ENCODE data around the gene JKAMP. TPM values are rescaled to one million over a fixed set of nuclear protein-coding genes. Genes with fewer than 3 reads are reported as not detected.
"Not testable (repeated sequence)": the region's sequence is repeated elsewhere in the genome, so short reads cannot be mapped to it uniquely, and the experiment has no call there.

JKAMP gene
- 10 to 100 TPM; 38.0 to 66.0 TPM for total RNA-seq

GRCh38 chr14:59483819-59484638 lies at the start of gene JKAMP, which contains the start of gene L3HYPDH:
TSS of gene JKAMP (plus strand) at chr14:59484517. CDS start at chr14:59484590, 73 bp downstream.
TSS of gene L3HYPDH (minus strand) at chr14:59484408. CDS start at chr14:59484316, 92 bp downstream.
- peaks cover 0 to 56% of the 10 kb centered on the region in 2 donors for H3K4me1 ChIP-seq

GRCh38 chr14:59435101-59435500 lies 49.2 kb upstream of the JKAMP start:
- no peak overlapping the region for H3K27ac ChIP-seq
- peaks cover 0 to 40% of the 10 kb centered on the region in 2 donors for H3K4me1 ChIP-seq
- H3K9me3 ChIP-seq: no peaks in the 10 kb centered on the region
- no peaks in the 10 kb centered on the region for H3K36me3 ChIP-seq
- DNase-seq (ENCODE audit: low spot score): no peak
- no peaks in the 10 kb centered on the region for H3K27me3 ChIP-seq
- TF ChIP-seq CTCF (IDR thresholded peaks at IDR 0.05): no peak
- H3K4me3 ChIP-seq: no peak overlapping the region

More at GRCh38 chr14:59483819-59484638, at the start of gene JKAMP, which contains the start of gene L3HYPDH:
- peak; percentile 95 for DNase-seq (ENCODE audit: low spot score)
- TF ChIP-seq CTCF (IDR thresholded peaks at IDR 0.05): peak; percentile 52 to 82
- H3K4me3 ChIP-seq: peak within 1 kb of the TSS; percentile 93 to 97
- H3K27ac ChIP-seq: peak within 1 kb of the TSS; percentile 96 to 98
- peaks cover 8% of the 10 kb centered on the region for H3K36me3 ChIP-seq
- no peaks in the 10 kb centered on the region for H3K9me3 ChIP-seq
- no peaks in the 10 kb centered on the region for H3K27me3 ChIP-seq

GRCh38 chr14:59435987-59436386 lies 48.3 kb upstream of the JKAMP start:
- Histone ChIP-seq H3K4me1 (peaks cover 0 to 40% of the 10 kb centered on the region in 2 donors), H3K27ac (no peak overlapping the region), H3K27me3 (no peaks in the 10 kb centered on the region), H3K9me3 (no peaks in the 10 kb centered on the region), H3K36me3 (no peaks in the 10 kb centered on the region), H3K4me3 (no peak overlapping the region)
- no peak for TF ChIP-seq CTCF (IDR thresholded peaks at IDR 0.05)
- DNase-seq (ENCODE audit: low spot score): no peak

- DNase-seq (ENCODE audit: low spot score): no peak
- Histone ChIP-seq H3K36me3 (no peaks in the 10 kb centered on the region), H3K4me3 (no peak overlapping the region), H3K9me3 (no peaks in the 10 kb centered on the region), H3K27ac (peak overlapping the region; percentile 14 to 48), H3K4me1 (peaks cover 0 to 40% of the 10 kb centered on the region in 2 donors), H3K27me3 (no peaks in the 10 kb centered on the region)
- no peak for TF ChIP-seq CTCF (IDR thresholded peaks at IDR 0.05)
Measured at GRCh38 chr14:59438195-59438647, 46.1 kb upstream of the JKAMP start.

- Histone ChIP-seq H3K4me3 (no peak overlapping the region), H3K4me1 (peaks cover 0 to 40% of the 10 kb centered on the region in 2 donors), H3K9me3 (no peaks in the 10 kb centered on the region), H3K36me3 (no peaks in the 10 kb centered on the region), H3K27ac (peak overlapping the region; percentile 24 to 48), H3K27me3 (no peaks in the 10 kb centered on the region)
- DNase-seq (ENCODE audit: low spot score): no peak
- TF ChIP-seq CTCF (IDR thresholded peaks at IDR 0.05): no peak
Measured at GRCh38 chr14:59439256-59439965, 44.9 kb upstream of the JKAMP start.

GRCh38 chr14:59448673-59449072 lies 35.6 kb upstream of the JKAMP start:
- not testable (repeated sequence) for H3K9me3 ChIP-seq; H3K4me1 ChIP-seq; H3K4me3 ChIP-seq; H3K27me3 ChIP-seq; DNase-seq (ENCODE audit: low spot score); H3K36me3 ChIP-seq; H3K27ac ChIP-seq
